Esophagus muscularis mucosa (tissue), 4 donors: ENCODE measurements around the gene VEPH1.

Experiments used
- EP300 ChIP-seq: sonication (generic); formaldehyde crosslinking; IDR thresholded peaks from one replicate; pipeline ENCODE4 v1.6.1; 2017; ENCODE audit warnings: antibody characterized with exemption
- POLR2AphosphoS5 ChIP-seq, 2 donors: sonication (generic); formaldehyde crosslinking; IDR thresholded peaks; one replicate each; pipeline ENCODE4 v1.6.1; 2017; ENCODE audit warnings: antibody characterized with exemption in 2 of 2
- TF ChIP-seq, protein P1 (sequence below), 3 experiments: fragments of 200-600 bp in 2 of 3; fragments of 450-650 bp in 1 of 3; sonication (generic) in 2 of 3; IDR thresholded peaks; one replicate each; pipeline ENCODE4 v1.5.1; 2017 to 2019; ENCODE audit warnings: antibody characterized with exemption in 3 of 3, mild to moderate bottlenecking in 2 of 3, moderate library complexity in 1 of 3

DNA sequence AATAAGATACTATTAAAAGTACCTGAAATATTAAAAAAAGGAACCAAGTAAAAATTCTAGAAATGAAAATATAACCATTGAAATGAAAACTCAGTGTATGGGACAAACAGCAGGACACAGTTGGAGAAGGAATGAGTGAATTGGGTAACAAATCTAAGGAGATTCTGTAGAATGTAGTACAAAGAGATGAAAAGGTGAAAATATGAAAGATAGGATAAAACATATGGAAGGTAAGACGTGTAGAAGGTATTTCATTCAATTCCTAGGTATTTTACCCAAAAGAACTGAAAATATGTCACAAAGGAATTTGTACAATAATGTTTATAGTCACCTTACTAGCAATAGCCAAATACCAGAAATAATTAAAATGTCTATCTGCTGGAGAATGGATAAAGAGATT lies 260.4 kb downstream of the VEPH1 start:
- TF ChIP-seq, protein P1, sequence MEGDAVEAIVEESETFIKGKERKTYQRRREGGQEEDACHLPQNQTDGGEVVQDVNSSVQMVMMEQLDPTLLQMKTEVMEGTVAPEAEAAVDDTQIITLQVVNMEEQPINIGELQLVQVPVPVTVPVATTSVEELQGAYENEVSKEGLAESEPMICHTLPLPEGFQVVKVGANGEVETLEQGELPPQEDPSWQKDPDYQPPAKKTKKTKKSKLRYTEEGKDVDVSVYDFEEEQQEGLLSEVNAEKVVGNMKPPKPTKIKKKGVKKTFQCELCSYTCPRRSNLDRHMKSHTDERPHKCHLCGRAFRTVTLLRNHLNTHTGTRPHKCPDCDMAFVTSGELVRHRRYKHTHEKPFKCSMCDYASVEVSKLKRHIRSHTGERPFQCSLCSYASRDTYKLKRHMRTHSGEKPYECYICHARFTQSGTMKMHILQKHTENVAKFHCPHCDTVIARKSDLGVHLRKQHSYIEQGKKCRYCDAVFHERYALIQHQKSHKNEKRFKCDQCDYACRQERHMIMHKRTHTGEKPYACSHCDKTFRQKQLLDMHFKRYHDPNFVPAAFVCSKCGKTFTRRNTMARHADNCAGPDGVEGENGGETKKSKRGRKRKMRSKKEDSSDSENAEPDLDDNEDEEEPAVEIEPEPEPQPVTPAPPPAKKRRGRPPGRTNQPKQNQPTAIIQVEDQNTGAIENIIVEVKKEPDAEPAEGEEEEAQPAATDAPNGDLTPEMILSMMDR (IDR thresholded peaks at IDR 0.05), result no peak
- TF ChIP-seq POLR2AphosphoS5 (IDR thresholded peaks at IDR 0.05), result no peak
- no peak for TF ChIP-seq EP300
